Type B pancreatic cell (in vitro differentiated cells): ENCODE measurements around the gene FAM200A. TPM values are rescaled to one million over a fixed set of nuclear protein-coding genes. Genes with fewer than 3 reads are reported as not detected.

Source experiments
- DNase-seq: peaks from one replicate; pipeline ENCODE4 v3.0.0; 2021; ENCODE audit warnings: mixed read lengths; ENCODE audit not compliant: unreplicated experiment; ENCODE audit errors: extremely low spot score
- H3K27ac Mint-ChIP-seq: 2 replicates; pipeline ENCODE4 v1.8.0; 2021; ENCODE audit warnings: mild to moderate bottlenecking, mixed read lengths
- H3K27me3 Mint-ChIP-seq: 2 replicates; pipeline ENCODE4 v1.8.0; 2021; ENCODE audit warnings: mixed read lengths
- H3K36me3 Mint-ChIP-seq: 2 replicates; pipeline ENCODE4 v1.8.0; 2021; ENCODE audit warnings: mixed read lengths
- H3K4me1 Mint-ChIP-seq: one replicate; pipeline ENCODE4 v1.8.0; 2021; ENCODE audit warnings: mixed read lengths; ENCODE audit not compliant: unreplicated experiment
- H3K4me3 Mint-ChIP-seq: 2 replicates; pipeline ENCODE4 v1.8.0; 2021; ENCODE audit warnings: mild to moderate bottlenecking, mixed read lengths
- H3K9me3 Mint-ChIP-seq: 2 replicates; pipeline ENCODE4 v1.8.0; 2021; ENCODE audit warnings: mixed read lengths
- total RNA-seq: library from RNA; stranded (reverse); gene quantifications from 2 replicates; pipeline ENCODE4 v1.2.1, GENCODE V29; 2021; ENCODE audit warnings: low replicate concordance
- TF ChIP-seq, protein P1 (sequence below): fragments of 200-600 bp; sonication (generic); conservative IDR thresholded peaks from 2 replicates; pipeline ENCODE4 v1.5.0; 2021; ENCODE audit warnings: antibody characterized with exemption, mild to moderate bottlenecking

Gene FAM200A
- total RNA-seq, 1 donor from 2014 or later, result 10.8 TPM

DNA sequence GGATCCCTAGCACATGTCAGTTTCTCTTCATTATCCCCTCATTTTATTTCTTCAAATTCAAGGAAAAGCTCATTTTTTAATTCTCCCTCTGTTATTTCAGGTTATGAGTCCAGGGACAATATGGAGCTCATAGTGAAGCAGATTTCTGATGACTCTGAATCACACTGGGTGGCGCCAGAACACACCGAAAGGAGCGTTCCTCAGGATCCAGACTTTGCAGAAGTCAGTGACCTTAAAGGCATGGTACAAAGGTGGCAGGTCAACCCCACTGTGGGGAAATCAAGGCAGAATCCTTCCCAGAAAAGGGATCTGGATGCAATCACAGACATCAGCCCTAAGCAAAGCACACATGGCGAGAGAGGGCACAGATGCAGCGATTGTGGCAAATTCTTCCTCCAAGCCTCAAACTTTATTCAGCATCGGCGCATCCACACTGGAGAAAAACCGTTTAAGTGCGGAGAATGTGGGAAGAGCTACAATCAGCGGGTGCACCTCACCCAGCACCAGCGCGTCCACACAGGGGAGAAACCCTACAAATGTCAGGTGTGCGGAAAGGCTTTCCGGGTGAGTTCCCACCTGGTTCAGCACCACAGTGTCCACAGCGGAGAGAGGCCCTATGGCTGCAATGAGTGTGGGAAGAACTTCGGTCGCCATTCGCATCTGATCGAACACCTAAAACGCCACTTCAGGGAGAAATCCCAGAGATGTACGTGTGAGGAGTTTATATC lies 26.0 kb downstream of the FAM200A start:
- peaks cover 52% of the 10 kb centered on the region for H3K36me3 Mint-ChIP-seq
- no peaks in the 10 kb centered on the region for H3K4me1 Mint-ChIP-seq
- no peak for DNase-seq
- no peaks in the 10 kb centered on the region for H3K9me3 Mint-ChIP-seq
- H3K4me3 Mint-ChIP-seq, result no peak overlapping the region
- TF ChIP-seq, protein P1, sequence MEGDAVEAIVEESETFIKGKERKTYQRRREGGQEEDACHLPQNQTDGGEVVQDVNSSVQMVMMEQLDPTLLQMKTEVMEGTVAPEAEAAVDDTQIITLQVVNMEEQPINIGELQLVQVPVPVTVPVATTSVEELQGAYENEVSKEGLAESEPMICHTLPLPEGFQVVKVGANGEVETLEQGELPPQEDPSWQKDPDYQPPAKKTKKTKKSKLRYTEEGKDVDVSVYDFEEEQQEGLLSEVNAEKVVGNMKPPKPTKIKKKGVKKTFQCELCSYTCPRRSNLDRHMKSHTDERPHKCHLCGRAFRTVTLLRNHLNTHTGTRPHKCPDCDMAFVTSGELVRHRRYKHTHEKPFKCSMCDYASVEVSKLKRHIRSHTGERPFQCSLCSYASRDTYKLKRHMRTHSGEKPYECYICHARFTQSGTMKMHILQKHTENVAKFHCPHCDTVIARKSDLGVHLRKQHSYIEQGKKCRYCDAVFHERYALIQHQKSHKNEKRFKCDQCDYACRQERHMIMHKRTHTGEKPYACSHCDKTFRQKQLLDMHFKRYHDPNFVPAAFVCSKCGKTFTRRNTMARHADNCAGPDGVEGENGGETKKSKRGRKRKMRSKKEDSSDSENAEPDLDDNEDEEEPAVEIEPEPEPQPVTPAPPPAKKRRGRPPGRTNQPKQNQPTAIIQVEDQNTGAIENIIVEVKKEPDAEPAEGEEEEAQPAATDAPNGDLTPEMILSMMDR, result peak; percentile 44
- no peaks in the 10 kb centered on the region for H3K27me3 Mint-ChIP-seq
- no peak overlapping the region for H3K27ac Mint-ChIP-seq

GRCh38 chr7:99521399-99521798 lies 30.5 kb downstream of the FAM200A start:
- Mint-ChIP-seq H3K4me3 (no peak overlapping the region), H3K9me3 (no peaks in the 10 kb centered on the region), H3K27ac (no peak overlapping the region), H3K27me3 (no peaks in the 10 kb centered on the region), H3K4me1 (no peaks in the 10 kb centered on the region), H3K36me3 (peaks cover 19% of the 10 kb centered on the region)
- no peak for DNase-seq
- TF ChIP-seq, protein P1, result no peak

GRCh38 chr7:99514050-99514449 lies 37.9 kb downstream of the FAM200A start:
- no peak overlapping the region for H3K4me3 Mint-ChIP-seq
- no peaks in the 10 kb centered on the region for H3K9me3 Mint-ChIP-seq
- no peaks in the 10 kb centered on the region for H3K4me1 Mint-ChIP-seq
- TF ChIP-seq, protein P1, result no peak
- no peaks in the 10 kb centered on the region for H3K27me3 Mint-ChIP-seq
- H3K27ac Mint-ChIP-seq, result no peak overlapping the region
- no peak for DNase-seq
- H3K36me3 Mint-ChIP-seq, result peaks cover 14% of the 10 kb centered on the region

GRCh38 chr7:99505324-99505662 lies 46.6 kb downstream of the FAM200A start:
- Mint-ChIP-seq H3K9me3 (no peaks in the 10 kb centered on the region), H3K36me3 (peaks cover under 1% of the 10 kb centered on the region), H3K27me3 (no peaks in the 10 kb centered on the region), H3K4me3 (peak overlapping the region; percentile 97), H3K27ac (peak overlapping the region; percentile 96), H3K4me1 (peaks cover 13% of the 10 kb centered on the region)
- no peak for DNase-seq
- TF ChIP-seq, protein P1, result no peak

- Mint-ChIP-seq H3K4me3 (peak within 1 kb of the TSS; percentile 97), H3K36me3 (peaks cover 5% of the 10 kb centered on the region), H3K27me3 (no peaks in the 10 kb centered on the region), H3K9me3 (no peaks in the 10 kb centered on the region), H3K4me1 (peaks cover 18% of the 10 kb centered on the region), H3K27ac (peak within 1 kb of the TSS; percentile 96)
- DNase-seq, result peak; percentile 98
- TF ChIP-seq, protein P1, result no peak
These were observed 47.2 kb downstream of the FAM200A start, which contains the start of gene ZKSCAN5 for GRCh38 chr7:99504603-99505323. Gene ZKSCAN5, plus strand, starts transcription at chr7:99504662. Its CDS starts 1,383 bp downstream, at chr7:99506045.
